ENCODE results near the gene CACNA2D3.
"Not testable (repeated sequence)": the region's sequence is repeated elsewhere in the genome, so short reads cannot be mapped to it uniquely, and the experiment has no call there.

Gene CACNA2D3

DNA sequence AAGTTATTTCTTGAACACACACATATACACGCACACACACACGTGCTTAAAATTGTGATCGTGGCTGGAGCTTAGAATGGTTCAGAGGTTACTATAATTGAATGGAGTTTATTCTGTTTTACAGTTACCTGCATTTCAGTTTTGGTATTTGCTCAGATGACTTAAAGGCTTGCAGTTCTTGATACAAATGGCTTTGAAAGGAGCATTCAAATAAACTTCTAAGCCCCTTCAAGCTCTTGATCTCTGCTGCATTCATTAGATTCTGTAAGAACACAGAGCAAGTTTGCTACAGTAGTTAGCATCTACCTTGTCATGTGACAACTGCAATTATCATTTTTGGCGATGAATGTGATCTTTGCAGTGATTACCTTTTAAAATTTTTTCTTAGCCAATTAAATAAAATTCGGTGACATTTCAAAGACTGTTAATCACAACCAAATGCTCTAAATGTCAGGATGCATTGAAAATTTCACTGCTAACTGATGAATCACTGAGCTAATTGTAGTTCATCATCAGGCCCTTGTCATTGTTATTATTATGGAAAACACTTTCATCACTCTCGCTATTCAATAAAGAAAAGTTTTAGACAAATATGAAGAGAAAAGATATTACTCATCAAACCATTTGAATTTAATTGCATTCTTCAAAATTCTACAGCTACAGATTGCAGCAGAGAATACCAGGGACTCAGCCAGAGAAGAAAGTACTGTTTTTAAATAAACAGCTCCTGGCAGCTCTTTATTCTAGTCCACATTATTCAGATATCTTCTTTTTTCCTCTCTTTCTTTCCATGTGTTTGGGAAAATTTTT, 509.4 kb downstream of the CACNA2D3 start:
- DNase-seq (ENCODE audit: low spot score): no peak

DNA sequence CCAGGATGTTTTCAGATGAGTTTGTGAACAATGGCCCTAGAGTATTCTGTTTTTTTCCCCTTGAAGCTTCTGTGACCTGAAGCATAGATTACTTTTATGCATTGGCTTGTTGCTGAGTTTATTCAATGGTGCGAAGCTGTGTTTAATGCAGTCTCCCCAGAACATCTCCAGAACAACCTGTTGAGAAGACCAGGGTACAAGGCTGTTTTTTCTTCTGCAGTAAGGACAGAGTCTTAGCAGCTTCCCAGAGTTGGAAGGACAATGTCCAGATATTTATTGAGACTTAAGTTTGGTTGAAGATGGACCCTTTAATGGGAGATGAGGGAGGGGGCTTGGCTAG, 509.9 kb downstream of the CACNA2D3 start:
- DNase-seq (ENCODE audit: low spot score): no peak

DNA sequence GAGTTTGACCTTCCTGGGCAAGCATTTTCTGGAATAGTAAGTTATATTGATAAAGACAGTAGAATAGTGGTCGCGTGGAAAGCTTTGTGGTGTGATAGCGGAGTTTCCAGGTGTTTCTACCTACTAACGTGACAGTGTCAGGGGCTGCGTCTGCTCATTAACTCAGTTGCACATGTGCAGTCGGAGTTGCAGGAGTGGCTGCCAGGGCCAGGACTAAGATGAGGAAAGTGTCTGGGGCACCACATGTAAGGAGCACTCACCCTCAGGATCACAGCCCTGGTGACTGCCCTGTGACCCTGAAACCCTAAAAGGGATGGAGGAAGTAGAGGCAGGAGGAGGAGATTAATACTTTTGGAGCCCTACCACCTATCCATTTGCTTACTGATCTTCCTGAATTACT, 510.5 kb downstream of the CACNA2D3 start:
- no peak for DNase-seq (ENCODE audit: low spot score)

DNA sequence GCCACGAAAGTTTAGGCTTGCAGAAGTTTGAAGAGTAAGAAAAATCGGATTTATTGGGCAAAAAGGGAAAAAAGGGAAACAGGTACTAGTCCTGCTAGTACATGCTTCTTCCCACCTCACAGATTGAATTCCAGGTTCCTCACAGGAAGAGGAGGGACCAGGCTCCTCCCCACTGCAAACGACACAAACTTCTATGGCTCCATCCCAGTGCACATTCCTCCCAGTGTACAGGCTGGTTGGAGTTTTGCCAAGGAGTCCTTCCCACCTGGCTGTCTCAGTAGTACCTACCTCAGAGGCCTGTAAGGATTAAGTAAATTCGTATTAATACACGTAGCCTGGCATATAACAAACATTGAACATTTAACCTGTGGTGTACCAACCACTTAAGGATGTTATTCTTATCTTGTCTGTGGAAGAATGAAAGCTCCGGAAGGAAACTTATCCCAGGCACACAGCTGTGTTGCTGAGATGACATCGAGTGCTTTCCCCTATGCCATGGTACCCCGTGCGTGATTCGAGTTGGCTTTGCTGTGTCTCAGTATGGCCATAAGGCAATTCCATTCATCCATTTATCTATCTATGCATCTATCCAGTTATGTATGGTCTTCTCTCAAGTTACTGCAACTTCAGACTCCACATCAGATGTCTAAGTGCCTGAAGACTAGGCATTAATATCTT, 511.2 kb downstream of the CACNA2D3 start:
- no peak for DNase-seq (ENCODE audit: low spot score)

DNA sequence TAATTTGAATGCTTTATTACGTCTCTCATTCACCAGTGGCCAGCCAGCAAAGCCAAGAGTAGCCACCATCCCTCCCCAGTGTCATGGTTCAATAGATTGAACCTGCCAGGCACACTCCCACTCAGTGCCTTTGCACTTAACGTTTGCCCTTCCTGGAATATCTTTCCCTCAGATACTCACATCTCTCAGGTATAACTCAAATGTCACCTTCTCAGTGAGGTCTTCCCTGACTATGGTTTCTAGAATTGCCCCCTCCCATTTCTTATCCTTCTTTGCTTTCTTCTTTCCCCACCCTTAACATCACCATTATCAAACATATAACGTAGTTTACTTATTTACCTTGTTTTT, 511.7 kb downstream of the CACNA2D3 start:
- no peak for DNase-seq (ENCODE audit: low spot score)

DNA sequence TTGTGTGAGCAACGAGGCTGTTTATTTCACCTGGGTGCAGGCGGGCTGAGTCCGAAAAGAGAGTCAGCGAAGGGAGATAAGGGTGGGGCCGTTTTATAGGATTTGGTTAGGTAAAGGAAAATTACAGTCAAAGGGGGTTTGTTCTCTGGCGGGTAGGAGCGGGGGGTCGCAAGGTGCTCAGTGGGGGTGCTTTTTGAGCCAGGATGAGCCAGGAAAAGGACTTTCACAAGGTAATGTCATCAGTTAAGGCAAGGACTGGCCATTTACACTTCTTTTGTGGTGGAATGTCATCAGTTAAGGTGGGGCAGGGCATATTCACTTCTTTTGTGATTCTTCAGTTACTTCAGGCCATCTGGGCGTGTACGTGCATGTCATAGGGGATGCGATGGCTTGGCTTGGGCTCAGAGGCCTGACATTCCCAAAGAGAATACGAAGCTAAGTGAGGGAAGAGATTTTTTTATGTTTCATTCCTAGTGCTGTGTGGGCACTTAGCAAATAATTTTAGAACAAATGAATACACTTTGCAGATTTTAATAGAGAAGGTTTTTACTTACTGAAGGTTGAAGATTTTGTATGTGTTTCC, 517.5 kb downstream of the CACNA2D3 start:
- not testable (repeated sequence) for DNase-seq (ENCODE audit: low spot score)

DNA sequence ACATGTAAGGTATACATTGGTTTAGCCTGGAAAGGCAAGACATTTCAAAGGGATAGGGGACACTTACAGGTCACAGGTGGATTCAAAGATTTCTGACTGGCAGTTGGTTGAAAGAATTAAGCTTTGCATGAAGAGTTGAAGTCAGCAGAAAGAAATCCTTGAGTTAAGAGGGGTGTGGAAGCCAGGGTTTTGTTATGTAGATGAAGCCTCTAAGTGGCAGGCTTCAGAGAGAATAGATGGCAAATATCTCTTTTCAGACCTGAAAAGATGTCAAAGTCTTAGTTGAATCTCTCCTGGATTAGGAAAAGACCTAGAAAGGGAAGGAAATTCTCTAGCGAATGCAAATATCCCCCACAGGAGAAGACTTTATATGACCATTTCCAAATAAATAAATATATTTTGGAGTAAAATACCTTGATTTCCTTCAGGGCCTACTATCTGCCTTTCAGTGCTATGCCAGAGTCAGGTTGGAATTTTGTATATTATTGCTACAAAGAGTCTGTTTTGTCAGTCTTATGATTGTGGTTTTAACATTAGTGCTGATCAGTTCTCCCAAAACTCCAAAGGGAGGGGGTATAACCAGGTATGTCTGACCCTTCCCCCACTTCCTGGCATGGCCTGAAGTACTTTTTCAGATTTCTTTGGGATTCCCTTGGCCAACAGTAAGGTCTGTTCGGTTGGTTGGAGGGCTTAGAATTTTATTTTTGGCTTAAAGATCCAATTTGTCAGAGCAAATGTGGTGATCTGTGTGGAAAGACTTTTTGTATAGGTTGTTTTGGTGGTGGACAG, 519.1 kb downstream of the CACNA2D3 start:
- DNase-seq (ENCODE audit: low spot score): no peak

DNA sequence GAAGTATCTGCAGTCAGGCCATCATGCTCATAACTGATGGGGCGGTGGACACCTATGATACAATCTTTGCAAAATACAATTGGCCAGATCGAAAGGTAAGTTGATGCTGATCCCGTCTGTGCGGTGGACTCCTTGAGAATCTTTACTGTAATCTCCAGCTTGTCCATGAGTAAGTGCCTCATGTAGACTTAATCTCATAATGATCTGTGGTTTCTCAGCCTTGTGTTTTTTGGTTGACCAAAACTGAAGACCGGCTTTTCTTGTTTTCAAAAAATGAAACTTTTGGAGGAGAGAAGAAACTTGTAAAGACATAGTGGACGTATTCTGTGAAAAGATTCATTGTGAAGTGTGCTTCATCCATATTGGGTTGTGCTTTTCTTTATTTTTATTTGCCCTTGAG, 519.8 kb downstream of the CACNA2D3 start:
- DNase-seq (ENCODE audit: low spot score): no peak

DNA sequence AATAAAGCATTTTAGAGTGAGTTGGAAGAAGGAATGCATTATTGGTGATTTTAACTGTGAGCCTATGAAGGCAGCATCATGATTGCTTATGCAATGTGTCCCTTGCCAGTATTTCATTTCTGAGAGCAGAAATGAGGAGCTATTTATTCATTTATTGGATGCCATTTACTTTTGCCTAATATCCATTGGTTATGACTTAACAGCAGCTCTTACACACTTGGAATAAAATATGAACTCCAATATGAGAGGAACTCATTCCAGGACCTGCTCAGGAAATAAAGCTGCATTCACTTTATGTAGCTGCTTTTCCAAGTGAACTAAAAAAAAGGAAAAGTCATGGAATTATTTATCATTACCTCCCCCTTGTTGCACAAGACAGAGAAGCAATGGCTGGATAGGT, 525.4 kb downstream of the CACNA2D3 start:
- no peak for DNase-seq (ENCODE audit: low spot score)

DNA sequence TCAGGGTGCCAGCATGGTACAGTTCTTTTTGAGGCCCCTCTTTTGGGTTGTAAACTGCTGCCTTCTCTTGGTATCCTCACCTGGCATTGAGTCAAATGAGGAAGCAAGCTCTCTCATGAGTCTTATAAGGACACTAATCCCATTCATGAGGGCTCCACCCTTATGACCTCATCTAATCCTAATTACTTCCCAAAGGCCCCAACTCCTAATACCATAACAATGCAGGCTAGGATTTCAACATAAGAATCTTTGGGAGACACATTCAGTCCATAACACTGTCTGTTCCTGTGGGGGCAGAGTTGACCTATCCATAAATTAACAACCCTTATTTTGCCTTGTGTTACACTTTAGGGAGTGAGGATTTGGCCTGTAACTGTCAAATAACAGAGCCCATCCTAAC, 527.2 kb downstream of the CACNA2D3 start:
- DNase-seq (ENCODE audit: low spot score): no peak

DNA sequence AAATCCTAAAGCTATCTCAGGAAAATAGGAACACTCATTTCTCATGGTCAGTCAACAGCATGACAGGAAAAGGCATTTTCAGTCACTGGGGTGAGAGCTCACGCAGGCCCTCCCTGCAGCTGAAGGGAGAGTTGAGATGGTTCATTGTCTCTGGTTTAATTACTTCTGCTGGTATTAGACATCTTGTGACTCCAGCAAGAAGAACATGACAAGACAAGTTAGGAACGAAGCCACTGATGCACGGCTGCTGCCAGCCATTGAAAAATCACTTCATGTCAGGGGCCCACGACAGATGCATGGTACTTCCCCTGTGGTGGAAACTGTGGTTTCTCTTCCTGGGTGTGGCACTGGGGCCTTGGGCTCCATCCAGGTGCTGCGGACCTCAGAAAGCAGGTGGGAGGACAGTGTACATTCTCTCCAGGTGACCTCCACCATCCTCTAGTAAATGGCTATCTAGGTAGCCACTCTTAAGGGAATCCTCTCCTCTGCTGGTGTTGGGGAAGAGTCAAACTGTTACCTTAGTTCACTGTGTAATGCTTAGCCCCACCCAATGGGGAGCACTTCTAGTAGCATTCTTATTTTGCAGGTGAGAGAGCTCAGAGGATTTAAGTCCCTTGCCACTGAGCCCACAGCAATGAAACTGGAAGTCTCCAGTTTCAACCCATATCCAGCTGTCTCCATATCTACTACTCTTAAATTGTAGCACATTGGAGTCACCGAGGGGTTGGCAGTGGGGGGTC, 531.3 kb downstream of the CACNA2D3 start:
- DNase-seq (ENCODE audit: low spot score): no peak

DNA sequence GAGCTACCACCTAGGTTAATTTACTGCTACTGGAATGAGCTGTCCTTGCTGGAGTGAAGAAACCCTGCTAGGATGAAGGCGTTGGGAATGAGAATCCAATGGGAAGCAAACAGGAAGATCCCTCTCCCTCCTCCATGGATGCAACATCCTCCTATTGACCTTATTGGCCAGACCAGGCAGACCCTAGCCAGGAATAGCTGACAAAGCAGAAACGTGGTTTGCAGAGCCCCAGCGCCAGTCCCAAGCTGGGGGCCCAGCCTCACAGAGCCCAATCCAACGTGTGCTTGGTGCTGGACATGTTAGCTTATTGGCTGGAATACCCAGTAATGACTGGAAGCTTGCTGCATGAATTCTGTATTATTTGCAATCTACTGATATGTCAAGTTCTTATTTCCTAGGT, 532.4 kb downstream of the CACNA2D3 start:
- no peak for DNase-seq (ENCODE audit: low spot score)

DNA sequence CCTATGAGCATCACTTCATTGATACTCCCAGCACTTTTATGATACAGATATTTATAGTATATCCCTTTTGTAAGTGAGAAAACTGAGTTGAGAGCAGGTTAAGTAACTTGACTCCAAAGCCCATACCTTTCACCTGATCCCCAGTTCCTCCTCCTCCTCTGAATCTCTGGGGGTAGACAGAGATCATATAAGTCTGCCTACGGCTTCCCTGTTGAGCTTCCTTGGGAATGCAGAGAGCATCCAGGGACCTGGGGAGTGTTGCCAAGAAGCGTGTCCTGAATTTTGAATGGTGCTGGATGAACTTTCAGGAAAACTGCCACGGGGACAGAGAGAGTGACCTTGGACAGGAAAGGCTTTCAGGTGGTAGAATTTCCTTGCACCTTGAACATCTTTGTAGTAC, 537.0 kb downstream of the CACNA2D3 start:
- no peak for DNase-seq (ENCODE audit: low spot score)

DNA sequence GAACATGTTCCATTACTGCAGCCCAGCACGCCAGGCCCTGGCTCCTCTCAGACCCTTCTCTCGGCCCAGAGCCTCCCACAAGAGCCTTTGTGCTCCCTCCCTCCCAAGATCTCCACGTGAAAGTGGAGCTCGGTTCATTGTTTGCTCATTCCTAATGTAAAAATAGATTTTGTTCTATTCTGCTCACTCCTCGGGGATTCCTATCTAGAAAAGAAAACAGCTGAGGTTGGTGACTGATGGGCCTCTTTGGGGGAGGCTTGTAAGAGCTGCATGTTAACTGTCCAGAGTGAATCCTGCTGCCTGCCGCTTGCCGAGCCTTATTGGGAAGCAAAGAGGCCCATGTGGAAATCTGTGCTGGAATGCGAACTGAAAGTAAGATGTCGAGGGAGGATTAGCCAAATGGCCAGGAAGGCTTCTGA, 538.4 kb downstream of the CACNA2D3 start:
- DNase-seq (ENCODE audit: low spot score): peak; percentile 54

DNA sequence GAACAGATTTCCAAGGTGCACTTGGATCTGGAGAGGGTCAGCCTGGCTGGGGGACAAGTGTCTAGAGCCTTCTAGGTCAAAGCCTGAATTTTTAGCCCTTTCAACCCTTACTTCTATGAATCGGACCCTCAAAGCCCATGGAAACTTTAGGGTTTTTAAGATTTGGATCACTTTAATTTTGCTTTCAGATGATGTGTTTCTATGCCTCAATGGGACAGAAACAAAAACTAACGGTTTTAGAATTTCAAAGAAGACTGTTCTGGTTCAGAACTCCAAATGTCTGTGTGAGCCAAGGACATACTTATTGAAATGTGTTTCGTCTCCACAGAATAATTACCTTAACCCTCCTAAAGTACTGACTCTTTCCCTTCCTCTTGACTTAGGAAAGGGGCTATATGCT, 538.8 kb downstream of the CACNA2D3 start:
- no peak for DNase-seq (ENCODE audit: low spot score)

DNA sequence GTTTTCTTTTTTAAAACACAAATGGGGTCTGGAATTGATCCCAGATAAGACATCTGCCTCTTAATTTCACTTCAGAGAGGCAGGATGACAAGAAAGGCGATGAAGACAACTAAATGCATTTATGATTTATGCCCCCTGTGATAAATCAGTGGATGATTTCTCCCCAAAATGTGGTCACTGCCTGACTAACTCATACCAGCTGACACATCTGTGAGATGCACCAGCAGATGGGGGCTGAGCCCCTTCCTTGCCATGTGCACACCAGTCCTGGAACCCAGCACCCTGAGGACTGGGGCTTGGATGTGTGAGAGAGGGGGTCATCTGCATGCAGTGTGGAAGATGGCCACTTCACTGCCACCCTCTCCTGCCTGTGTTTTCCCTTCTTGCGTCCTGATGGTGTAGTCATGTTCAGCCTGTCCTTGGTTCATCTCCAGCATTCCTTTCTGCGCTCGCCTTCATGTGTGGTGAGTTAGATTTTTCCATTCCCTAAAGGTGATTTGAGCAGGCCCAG, 541.2 kb downstream of the CACNA2D3 start:
- DNase-seq (ENCODE audit: low spot score): no peak

DNA sequence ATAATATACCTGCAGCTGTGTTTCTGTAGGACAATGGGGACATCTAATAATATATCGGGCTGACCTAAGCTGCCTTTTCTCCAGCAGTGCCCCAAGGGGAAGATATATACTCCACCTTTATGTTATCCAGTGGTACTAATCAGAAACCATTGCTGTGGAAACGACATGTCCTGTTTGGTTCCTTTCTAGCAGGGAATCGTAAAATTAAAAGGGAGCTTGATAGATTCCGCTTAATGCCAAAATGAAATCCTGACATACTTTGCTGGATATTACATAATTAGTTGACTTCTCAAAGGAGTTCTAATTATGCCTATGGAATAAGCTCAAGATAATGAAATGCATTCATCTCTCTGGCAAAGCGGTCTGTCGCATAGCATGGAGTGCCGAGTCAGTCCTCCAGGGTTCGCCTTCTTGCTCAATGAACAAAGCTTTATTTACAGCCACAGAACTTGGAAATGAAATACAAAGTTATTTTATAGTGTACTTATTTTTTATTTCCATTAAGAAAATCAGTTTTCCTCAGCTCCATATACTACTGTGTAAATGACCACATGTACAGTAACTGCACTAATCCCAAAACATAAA, 542.8 kb downstream of the CACNA2D3 start:
- no peak for DNase-seq (ENCODE audit: low spot score)

DNA sequence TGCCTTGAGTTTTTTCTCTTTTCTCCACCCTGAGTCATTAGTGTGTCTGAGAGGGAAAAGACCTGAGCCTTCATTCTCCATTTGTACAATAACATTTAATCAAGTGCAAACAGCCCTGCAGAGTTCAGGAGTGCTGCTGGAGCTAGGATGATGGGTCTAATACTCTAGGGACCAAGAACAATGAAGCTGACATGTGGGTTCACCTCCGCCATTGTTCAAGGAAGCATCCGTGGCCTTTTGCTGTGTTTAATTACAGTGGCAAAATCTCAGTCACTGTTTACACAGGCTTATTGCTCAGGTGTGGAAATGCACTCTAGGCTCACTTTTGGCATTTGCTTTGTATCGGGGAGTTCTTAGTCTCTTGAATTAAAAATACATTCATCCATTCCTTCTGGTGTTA, 545.9 kb downstream of the CACNA2D3 start:
- DNase-seq (ENCODE audit: low spot score): no peak

DNA sequence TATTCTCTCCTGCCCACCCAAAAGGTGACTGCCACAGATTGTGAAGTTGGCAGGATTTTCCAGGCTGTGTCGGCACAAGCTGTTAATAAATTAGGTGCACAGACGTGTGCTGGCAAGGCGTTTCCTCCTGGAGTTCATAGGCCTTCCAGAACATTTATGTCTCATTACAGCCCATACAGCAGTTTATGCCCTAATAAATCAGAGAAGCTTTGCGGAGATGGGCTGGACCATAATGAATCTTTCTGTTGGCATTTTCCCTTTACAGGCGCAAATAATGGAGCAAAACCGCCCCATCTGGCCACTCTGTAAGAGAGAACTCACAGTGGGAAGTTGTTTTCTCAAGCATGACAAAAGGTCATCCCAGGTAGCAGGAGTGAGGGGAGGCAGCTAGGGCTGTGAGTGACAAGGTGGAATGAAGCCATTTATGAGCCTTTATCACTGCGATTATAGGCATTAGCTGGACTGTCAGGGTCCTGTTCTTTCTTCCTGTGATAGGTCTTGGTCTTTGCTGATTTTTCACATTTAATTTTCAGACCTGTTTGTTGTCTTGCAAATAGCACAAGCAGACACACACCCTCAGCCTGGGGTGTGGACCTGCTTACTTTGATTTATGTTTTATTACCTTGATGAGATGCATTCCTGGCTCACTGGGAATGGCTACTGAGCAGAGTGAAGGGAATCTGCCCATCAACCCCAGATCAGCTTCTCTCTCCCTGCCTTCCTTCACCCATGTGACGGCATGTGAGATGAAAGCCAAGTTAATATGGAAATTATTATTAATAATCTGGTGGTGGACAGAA, 548.0 kb downstream of the CACNA2D3 start:
- DNase-seq (ENCODE audit: low spot score): no peak

DNA sequence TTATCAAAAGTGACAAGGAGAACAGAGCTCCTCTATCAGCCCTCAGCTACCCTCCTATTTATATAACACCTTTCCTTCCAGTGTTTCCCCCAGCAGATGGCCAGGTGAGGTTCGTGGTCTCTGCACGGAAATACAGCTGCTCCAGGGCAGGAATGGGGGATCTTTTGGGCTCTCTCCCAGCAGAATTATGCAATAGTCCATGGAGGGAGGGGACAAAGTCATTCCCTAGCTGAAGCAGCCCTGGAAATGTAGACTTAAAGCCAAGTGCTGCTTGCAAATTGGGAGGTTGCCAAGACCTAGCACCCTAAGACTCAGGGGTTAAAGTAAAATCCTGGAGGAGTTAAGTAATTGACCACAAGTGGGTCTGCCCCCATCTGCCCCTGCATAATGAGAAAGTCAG, 549.2 kb downstream of the CACNA2D3 start:
- DNase-seq (ENCODE audit: low spot score): no peak

DNA sequence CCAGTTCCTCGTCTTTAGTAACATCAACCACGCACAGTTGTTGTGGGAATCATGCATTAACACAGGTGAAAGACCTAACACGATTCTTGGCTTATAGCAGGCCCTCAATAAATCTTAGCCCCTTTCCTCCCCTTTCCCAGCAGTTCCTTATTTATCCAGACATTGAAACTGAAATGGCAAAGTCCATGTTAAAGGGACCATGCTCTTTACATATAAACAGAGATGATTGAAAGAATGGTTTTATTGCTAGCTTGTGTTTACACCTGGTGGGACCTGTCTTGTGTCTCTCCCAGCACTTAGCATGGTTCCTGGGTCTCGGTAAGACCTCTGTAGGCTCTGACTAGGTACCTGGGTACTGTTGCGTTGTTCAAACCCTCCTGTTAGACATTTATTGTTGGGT, 553.7 kb downstream of the CACNA2D3 start:
- DNase-seq (ENCODE audit: low spot score): no peak

All from ecto neural progenitor cell (in vitro differentiated cells).